SH-SY5Y (cell line): ENCODE measurements around the gene SOX15.

ENCODE experiments used
- GATA2 ChIP-seq: IDR thresholded peaks from 2 replicates; pipeline ENCODE4 v1.6.1; 2011; ENCODE audit warnings: mild to moderate bottlenecking, low read depth, low read length
- GATA3 ChIP-seq: IDR thresholded peaks from 2 replicates; pipeline ENCODE4 v1.6.1; 2011; ENCODE audit warnings: low read depth, mild to moderate bottlenecking, low read length, moderate library complexity

DNA sequence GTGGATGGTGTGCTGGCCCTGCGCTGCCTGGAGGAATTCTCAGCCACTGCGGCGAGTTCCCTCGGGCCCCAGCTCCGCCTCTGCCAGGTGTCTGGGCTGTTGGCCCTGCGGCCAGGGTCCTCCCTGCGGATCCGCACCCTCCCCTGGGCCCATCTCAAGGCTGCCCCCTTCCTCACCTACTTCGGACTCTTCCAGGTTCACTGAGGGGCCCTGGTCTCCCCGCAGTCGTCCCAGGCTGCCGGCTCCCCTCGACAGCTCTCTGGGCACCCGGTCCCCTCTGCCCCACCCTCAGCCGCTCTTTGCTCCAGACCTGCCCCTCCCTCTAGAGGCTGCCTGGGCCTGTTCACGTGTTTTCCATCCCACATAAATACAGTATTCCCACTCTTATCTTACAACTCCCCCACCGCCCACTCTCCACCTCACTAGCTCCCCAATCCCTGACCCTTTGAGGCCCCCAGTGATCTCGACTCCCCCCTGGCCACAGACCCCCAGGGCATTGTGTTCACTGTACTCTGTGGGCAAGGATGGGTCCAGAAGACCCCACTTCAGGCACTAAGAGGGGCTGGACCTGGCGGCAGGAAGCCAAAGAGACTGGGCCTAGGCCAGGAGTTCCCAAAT, 32.6 kb downstream of the SOX15 start:
- TF ChIP-seq GATA2 (no peak), GATA3 (no peak)
